GM23248 (cell line): ENCODE results near the gene NUP210.

Source experiments
- EZH2 ChIP-seq: fragments of 200-600 bp; sonication (generic); IDR thresholded peaks from 2 replicates; pipeline ENCODE4 v1.6.1; 2018; ENCODE audit warnings: antibody characterized with exemption, mild to moderate bottlenecking; ENCODE audit not compliant: insufficient read depth, poor library complexity, severe bottlenecking
- EZH2phosphoT487 ChIP-seq: fragments of 200-600 bp; sonication (generic); IDR thresholded peaks from 2 replicates; pipeline ENCODE4 v1.6.1; 2018; ENCODE audit warnings: antibody characterized with exemption, moderate library complexity, mild to moderate bottlenecking, low read depth; ENCODE audit not compliant: insufficient read depth

DNA sequence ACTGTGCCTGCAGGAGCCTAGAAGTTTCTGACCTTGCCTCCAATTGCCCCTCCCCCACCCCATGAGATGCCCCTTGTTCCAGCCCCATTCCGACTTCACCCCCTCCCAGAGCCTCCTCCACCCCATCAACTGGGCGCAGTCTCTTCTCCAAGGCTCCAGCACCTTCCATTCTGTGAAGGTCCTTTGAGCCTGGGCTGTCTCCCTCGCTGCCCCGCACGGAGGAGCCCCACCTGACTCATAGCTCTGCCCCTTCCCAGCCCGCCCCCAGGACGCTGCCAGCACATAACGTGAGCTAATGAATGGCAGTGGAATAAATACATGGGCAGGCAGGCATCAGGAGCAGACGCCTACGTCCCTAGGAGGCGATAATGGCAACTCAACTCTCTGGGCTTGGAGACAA, 113.1 kb downstream of the NUP210 start:
- TF ChIP-seq EZH2phosphoT487, result no peak
- no peak for TF ChIP-seq EZH2
